Measurements from ENCODE around the gene EXOSC7.

EXOSC7 gene

DNA sequence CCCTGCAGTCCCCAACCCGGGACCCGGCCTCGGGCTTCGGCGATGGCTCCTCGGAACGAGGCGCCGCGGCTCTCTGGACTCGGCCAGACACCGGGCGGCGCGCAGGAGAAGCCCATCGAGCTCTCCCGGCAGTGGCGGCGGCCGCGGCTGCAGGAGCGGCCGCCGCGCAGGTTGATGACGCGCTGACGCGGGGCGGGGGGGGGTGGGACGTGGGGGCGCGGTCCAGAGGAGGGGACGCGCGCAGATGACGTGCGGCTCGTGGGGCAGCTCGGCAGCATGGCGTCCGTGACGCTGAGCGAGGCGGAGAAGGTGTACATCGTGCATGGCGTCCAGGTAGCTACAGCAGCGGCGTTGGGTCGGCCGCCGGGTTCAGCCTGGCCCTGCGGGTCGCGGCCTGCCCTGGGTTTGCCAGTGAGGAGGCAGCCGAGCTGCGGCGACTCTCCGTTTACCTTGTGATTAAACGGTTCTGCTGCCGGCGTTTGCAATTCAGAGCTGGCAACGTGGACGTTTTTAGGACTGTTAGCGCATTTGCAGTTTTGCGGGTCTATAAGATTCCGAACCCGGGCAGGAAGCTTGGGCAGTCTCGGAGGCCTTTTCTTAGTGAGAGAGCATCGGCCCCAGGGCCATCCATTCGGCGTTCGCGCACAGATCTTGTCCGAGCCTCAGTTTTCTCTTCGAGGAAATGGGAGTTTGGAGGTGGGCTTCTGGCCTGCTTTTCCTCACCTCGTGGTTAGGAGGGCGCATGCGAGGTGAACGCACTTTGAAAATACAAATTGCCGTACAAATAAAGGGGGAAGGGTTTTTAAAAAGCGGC is at the start of gene EXOSC7, which contains the start of gene ZDHHC3:
Gene EXOSC7 (plus strand): TSS at position 243 of the 814 bp plus-strand sequence. CDS start 34 bp downstream, at position 277.
Gene ZDHHC3 (minus strand): TSS at position 173 of the 814 bp plus-strand sequence. CDS start 16,738 bp downstream, outside the sequence.
- peaks cover 6% of the 10 kb centered on the region; the same call in 1 of the 2 replicates for H3K36me3 ChIP-seq (ENCODE audit: control insufficient read depth, insufficient read depth, low read length)

DNA sequence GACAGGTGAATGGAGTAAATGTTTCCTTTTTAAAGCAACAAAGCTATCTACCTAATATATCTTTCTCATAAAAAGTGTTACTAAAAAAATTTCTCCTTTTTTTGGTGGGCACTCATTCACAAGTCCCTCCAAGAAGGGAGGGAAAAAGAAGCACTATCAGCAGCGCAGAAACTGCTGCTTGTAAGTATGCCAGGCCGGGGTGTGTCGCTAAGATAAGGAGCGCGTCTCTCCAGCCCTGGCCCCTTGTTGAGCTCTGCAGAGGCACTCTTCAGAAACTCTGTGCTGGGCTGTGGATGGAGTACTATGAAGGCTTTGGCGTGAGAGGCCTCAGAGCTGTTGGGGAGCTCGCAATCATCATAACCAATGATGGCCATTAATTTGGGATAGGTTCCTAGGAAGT is 49.1 kb upstream of the EXOSC7 start:
- no peak overlapping the region for H3K9ac ChIP-seq (ENCODE audit: low read depth, low read length)
- H3K27me3 ChIP-seq (ENCODE audit: control insufficient read depth, insufficient read depth, low read length): no peaks in the 10 kb centered on the region
- H3K27ac ChIP-seq (ENCODE audit: low read depth, low read length): no peak overlapping the region
- no peaks in the 10 kb centered on the region for H3K9me3 ChIP-seq (ENCODE audit: control insufficient read depth, insufficient read depth, low read length)
- no peak overlapping the region for H3K4me3 ChIP-seq (ENCODE audit: low read depth, low read length)
- peaks cover 69% of the 10 kb centered on the region for H3K36me3 ChIP-seq (ENCODE audit: control insufficient read depth, insufficient read depth, low read length)
- no peaks in the 10 kb centered on the region for H3K4me1 ChIP-seq (ENCODE audit: control insufficient read depth, insufficient read depth, low read length)

More for the DNA sequence above, at the start of gene EXOSC7, which contains the start of gene ZDHHC3:
- Histone ChIP-seq H3K4me3 (ENCODE audit: low read depth, low read length) (peak within 1 kb of the TSS; percentile 93), H3K27me3 (ENCODE audit: control insufficient read depth, insufficient read depth, low read length) (no peaks in the 10 kb centered on the region), H3K9me3 (ENCODE audit: control insufficient read depth, insufficient read depth, low read length) (no peaks in the 10 kb centered on the region), H3K4me1 (ENCODE audit: control insufficient read depth, insufficient read depth, low read length) (peaks cover 12% of the 10 kb centered on the region), H3K9ac (ENCODE audit: low read depth, low read length) (peak within 1 kb of the TSS; percentile 98), H3K27ac (ENCODE audit: low read depth, low read length) (peak within 1 kb of the TSS; percentile 87)

DNA sequence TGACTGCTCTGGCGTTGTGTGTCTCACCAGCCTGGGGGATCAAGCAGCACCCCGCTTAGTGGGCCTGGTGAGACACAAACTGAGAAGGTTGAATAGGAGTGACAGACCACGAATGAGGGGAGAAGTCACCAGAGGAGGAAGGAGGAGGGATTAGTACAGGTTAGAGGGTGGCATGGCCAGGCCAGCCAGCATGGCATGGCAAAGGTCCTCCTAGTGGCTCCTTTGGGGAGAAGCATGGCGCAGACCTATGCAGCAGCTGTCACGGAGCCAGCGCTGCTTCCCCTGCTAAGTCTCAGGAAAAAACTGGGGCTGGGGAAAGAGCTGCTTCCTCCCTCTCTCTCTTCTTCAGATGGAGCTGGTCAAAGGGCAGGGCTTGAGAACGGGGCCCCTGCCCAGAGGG is 48.7 kb upstream of the EXOSC7 start:
- no peak overlapping the region for H3K9ac ChIP-seq (ENCODE audit: low read depth, low read length)
- peaks cover 1% of the 10 kb centered on the region; the same call in 1 of the 2 replicates for H3K4me1 ChIP-seq (ENCODE audit: control insufficient read depth, insufficient read depth, low read length)
- no peak overlapping the region for H3K27ac ChIP-seq (ENCODE audit: low read depth, low read length)
- H3K9me3 ChIP-seq (ENCODE audit: control insufficient read depth, insufficient read depth, low read length): no peaks in the 10 kb centered on the region
- no peaks in the 10 kb centered on the region for H3K27me3 ChIP-seq (ENCODE audit: control insufficient read depth, insufficient read depth, low read length)
- H3K4me3 ChIP-seq (ENCODE audit: low read depth, low read length): no peak overlapping the region
- peaks cover 69% of the 10 kb centered on the region for H3K36me3 ChIP-seq (ENCODE audit: control insufficient read depth, insufficient read depth, low read length)

DNA sequence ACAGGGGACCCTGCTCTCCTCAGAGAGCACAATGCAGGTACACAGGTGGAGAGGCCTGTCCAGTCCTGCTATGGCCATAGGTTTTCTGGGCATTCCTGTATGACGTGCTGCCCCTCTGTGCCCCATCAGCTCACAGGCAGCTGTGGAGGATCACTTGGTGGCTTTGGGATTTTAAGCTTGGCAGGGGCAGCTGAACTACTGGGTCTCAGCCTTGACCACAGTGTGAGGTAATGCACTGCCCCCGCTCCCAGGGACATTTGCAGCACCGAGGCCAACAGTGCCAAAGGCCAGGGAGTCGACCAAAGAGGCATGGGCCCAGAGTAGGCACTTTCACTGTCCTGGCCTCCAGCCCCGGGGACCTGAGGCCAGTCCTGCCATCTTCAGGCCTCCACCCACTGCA is 46.3 kb upstream of the EXOSC7 start:
- Histone ChIP-seq H3K4me1 (ENCODE audit: control insufficient read depth, insufficient read depth, low read length) (peaks cover 12% of the 10 kb centered on the region), H3K27ac (ENCODE audit: low read depth, low read length) (no peak overlapping the region), H3K9me3 (ENCODE audit: control insufficient read depth, insufficient read depth, low read length) (no peaks in the 10 kb centered on the region), H3K36me3 (ENCODE audit: control insufficient read depth, insufficient read depth, low read length) (peaks cover 84% of the 10 kb centered on the region), H3K27me3 (ENCODE audit: control insufficient read depth, insufficient read depth, low read length) (no peaks in the 10 kb centered on the region), H3K9ac (ENCODE audit: low read depth, low read length) (no peak overlapping the region), H3K4me3 (ENCODE audit: low read depth, low read length) (no peak overlapping the region)

DNA sequence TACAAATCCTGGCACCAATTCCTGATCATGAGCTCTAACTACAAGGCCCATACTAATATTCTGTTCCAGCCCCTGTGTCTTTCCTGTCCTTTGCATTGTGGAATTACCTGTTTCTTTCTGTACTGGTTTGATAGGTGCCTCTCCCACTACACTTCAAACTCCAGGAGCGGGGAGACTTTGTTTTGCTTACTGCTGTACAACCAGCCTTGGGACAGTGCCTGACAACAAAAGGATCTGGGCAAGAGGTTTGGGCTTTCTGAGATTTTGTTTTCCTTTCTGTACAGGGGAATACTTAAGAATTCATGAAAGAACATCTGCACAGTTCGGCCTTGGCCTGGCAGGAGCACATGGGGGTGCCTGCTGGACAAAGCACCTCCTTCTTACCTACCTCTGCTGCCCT is 45.1 kb upstream of the EXOSC7 start:
- H3K27me3 ChIP-seq (ENCODE audit: control insufficient read depth, insufficient read depth, low read length): no peaks in the 10 kb centered on the region
- peaks cover 12% of the 10 kb centered on the region for H3K4me1 ChIP-seq (ENCODE audit: control insufficient read depth, insufficient read depth, low read length)
- H3K4me3 ChIP-seq (ENCODE audit: low read depth, low read length): no peak overlapping the region
- H3K9me3 ChIP-seq (ENCODE audit: control insufficient read depth, insufficient read depth, low read length): no peaks in the 10 kb centered on the region
- H3K36me3 ChIP-seq (ENCODE audit: control insufficient read depth, insufficient read depth, low read length): peaks cover 77% of the 10 kb centered on the region
- H3K9ac ChIP-seq (ENCODE audit: low read depth, low read length): no peak overlapping the region
- no peak overlapping the region for H3K27ac ChIP-seq (ENCODE audit: low read depth, low read length)

DNA sequence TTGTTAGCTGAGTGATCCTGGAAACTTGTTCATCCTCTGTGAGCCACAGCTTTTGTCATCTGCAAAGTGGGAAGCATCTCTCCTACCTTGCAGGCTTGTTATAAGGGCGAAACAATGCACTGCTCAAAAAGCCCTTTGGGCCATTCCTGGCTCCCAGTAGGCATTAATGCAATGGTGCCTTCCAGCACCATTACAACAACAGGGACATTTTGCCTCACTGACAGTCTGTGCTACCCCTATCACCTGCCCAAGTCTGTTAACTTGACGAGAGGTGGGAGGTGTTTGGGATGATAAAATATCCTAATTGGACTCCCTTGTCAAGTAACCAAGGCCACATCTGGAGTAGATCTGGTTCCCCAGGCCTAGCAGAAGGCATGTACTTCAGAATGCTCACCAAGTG is 44.3 kb upstream of the EXOSC7 start:
- no peaks in the 10 kb centered on the region for H3K27me3 ChIP-seq (ENCODE audit: control insufficient read depth, insufficient read depth, low read length)
- H3K4me1 ChIP-seq (ENCODE audit: control insufficient read depth, insufficient read depth, low read length): peaks cover 12% of the 10 kb centered on the region
- no peaks in the 10 kb centered on the region for H3K9me3 ChIP-seq (ENCODE audit: control insufficient read depth, insufficient read depth, low read length)
- peaks cover 69% of the 10 kb centered on the region for H3K36me3 ChIP-seq (ENCODE audit: control insufficient read depth, insufficient read depth, low read length)
- no peak overlapping the region for H3K4me3 ChIP-seq (ENCODE audit: low read depth, low read length)
- peak overlapping the region; percentile 68 for H3K27ac ChIP-seq (ENCODE audit: low read depth, low read length)
- H3K9ac ChIP-seq (ENCODE audit: low read depth, low read length): no peak overlapping the region

DNA sequence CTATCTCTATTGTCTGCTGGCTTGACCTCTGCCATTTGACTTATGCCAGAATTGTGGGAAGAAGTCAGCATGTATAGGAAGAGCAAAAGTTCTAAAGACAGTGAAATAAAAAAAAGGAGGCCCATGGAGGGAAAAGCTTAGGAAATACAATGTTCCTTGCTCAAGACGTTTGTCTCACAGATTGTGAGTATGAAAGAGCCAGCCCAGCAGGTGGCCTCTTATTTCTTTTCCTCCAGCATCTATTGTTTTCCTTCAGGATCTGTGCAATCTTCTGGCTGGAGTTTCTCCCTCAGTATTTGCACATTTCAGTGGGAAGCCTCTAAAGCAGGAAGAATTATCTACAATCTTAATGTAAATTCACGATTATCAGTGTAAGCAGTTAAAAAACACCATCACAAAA is 43.8 kb upstream of the EXOSC7 start:
- H3K36me3 ChIP-seq (ENCODE audit: control insufficient read depth, insufficient read depth, low read length): peaks cover 67% of the 10 kb centered on the region

DNA sequence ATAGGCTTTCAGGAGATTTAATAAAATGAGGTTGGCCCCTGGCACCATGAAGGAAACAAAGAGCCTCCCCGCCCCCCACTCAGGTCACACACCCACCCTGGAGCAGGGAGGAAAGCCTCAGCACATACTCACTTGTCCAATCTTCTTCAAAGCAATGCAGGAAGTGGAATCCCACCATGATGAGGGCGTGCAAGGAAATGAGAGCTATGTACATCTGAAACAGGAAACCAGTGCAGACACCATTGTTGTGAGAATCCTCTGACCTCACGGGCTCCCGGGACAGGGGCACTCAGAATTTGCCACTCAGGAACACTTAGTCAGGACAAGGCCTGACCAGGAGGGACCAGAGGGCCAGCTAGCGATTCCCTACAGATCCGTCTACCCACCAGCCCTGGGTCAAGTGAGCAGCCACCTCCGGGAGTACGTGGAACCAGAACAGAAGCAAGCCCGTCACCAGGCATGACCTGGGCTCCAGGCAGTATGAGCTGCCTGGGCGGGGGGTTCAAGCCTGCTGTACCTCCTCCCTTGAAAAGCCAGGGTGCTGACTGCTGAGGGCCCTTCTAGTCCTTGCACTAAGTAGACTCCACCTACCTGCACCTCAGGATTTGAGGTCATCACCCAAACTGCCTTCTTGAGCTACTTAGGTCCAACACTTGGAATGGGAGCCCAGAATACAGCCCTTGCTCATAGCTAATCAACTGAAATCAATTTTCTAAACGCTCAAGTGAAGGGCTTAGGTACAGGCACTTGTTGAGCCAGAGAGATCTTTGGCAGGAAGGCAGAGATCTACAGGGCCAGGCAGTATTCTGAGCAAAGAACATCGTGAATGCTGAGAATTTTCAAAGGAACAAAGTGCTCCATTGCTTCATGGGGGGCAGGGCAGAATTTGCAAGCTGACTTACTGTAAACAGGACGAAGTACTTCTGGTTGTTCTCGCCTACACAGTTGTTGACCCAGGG is 42.8 kb upstream of the EXOSC7 start:
- H3K36me3 ChIP-seq (ENCODE audit: control insufficient read depth, insufficient read depth, low read length): peaks cover 66% of the 10 kb centered on the region
- peak overlapping the region; percentile 40 for H3K27ac ChIP-seq (ENCODE audit: low read depth, low read length)

More for the DNA sequence above, 43.8 kb upstream of the EXOSC7 start:
- Histone ChIP-seq H3K9ac (ENCODE audit: low read depth, low read length) (no peak overlapping the region), H3K4me1 (ENCODE audit: control insufficient read depth, insufficient read depth, low read length) (peaks cover 12% of the 10 kb centered on the region), H3K4me3 (ENCODE audit: low read depth, low read length) (no peak overlapping the region), H3K27me3 (ENCODE audit: control insufficient read depth, insufficient read depth, low read length) (no peaks in the 10 kb centered on the region), H3K9me3 (ENCODE audit: control insufficient read depth, insufficient read depth, low read length) (no peaks in the 10 kb centered on the region), H3K27ac (ENCODE audit: low read depth, low read length) (peak overlapping the region; percentile 68)

DNA sequence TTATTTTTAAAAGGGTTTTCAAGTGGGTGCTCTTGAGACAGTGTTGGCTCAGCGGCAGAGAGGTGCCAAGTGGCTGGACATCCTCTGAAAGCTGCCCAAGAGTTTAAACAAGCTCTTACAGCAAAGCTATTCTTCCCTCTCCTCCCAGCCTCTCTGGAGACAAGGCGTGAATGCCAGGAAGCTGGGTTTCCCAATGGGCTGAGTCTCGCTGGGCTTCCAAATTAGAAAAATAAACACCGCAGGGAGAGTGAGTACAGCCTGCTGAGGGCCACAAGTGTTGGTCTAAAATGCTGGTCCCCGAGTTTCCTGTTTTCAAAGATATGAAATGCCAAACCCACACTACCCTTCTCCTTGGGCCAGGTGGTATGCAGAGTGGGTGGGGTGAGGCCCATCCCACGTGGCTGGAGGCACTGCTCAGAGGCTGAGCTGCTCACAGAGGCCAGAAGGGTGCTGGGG is 36.4 kb upstream of the EXOSC7 start:
- Histone ChIP-seq H3K4me3 (ENCODE audit: low read depth, low read length) (no peak overlapping the region), H3K27ac (ENCODE audit: low read depth, low read length) (no peak overlapping the region), H3K4me1 (ENCODE audit: control insufficient read depth, insufficient read depth, low read length) (no peaks in the 10 kb centered on the region), H3K36me3 (ENCODE audit: control insufficient read depth, insufficient read depth, low read length) (peaks cover 64% of the 10 kb centered on the region), H3K9me3 (ENCODE audit: control insufficient read depth, insufficient read depth, low read length) (no peaks in the 10 kb centered on the region), H3K9ac (ENCODE audit: low read depth, low read length) (no peak overlapping the region), H3K27me3 (ENCODE audit: control insufficient read depth, insufficient read depth, low read length) (no peaks in the 10 kb centered on the region)

More for the DNA sequence above, 42.8 kb upstream of the EXOSC7 start:
- Histone ChIP-seq H3K4me1 (ENCODE audit: control insufficient read depth, insufficient read depth, low read length) (peaks cover 12% of the 10 kb centered on the region), H3K9me3 (ENCODE audit: control insufficient read depth, insufficient read depth, low read length) (no peaks in the 10 kb centered on the region), H3K9ac (ENCODE audit: low read depth, low read length) (no peak overlapping the region), H3K4me3 (ENCODE audit: low read depth, low read length) (no peak overlapping the region), H3K27me3 (ENCODE audit: control insufficient read depth, insufficient read depth, low read length) (no peaks in the 10 kb centered on the region)

DNA sequence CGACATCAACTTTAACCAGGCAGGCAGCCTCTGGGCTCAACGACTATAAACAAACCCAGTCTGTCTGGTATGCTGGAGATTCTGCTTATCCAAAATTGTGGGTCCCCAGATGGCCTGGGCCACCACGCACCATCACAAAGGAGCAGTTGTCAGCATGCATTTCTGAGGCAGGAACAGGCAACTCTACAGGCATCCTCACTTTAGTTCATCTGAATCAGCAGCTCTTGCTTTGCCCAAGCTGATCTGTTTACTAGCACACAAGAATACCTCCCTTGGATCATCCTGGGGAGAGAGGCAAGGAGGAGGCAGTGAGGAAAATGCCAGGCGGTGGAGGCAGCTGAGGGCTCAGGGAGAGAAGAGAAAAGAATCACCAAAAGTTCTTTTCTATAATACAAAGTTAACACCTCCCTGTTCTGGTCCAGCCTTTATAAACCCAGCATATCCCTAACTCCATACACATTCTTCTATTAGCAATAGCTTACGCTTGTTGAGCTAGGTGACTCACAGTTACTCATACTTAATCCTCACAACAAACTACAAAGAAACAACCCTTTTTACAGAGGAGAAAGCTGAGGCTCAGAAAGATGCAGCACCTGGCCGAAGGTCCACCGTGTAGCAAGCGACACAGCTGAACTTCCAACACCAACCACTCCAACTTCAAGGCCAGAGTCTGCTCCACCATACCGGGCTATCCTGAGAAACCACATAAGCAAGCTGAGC is 33.7 kb upstream of the EXOSC7 start:
- Histone ChIP-seq H3K9ac (ENCODE audit: low read depth, low read length) (no peak overlapping the region), H3K9me3 (ENCODE audit: control insufficient read depth, insufficient read depth, low read length) (no peaks in the 10 kb centered on the region), H3K4me1 (ENCODE audit: control insufficient read depth, insufficient read depth, low read length) (no peaks in the 10 kb centered on the region), H3K36me3 (ENCODE audit: control insufficient read depth, insufficient read depth, low read length) (peaks cover 65% of the 10 kb centered on the region), H3K27ac (ENCODE audit: low read depth, low read length) (no peak overlapping the region), H3K27me3 (ENCODE audit: control insufficient read depth, insufficient read depth, low read length) (no peaks in the 10 kb centered on the region), H3K4me3 (ENCODE audit: low read depth, low read length) (no peak overlapping the region)
